Epithelial cell of proximal tubule (primary cell): ENCODE measurements around the gene MAPK4. TPM values are rescaled to one million over a fixed set of nuclear protein-coding genes. Genes with fewer than 3 reads are reported as not detected.

Experiments
- DNase-seq: peaks from one replicate; pipeline ENCODE4 v3.0.0-alpha.2; 2011; ENCODE audit warnings: low read depth
- H3K4me3 ChIP-seq: 2 replicates; pipeline ENCODE4 v1.5.1; 2011; ENCODE audit warnings: low read depth, mild to moderate bottlenecking, low read length
- CTCF ChIP-seq: conservative IDR thresholded peaks from 2 replicates; pipeline ENCODE4 v1.5.1; 2012; ENCODE audit warnings: low read depth, mild to moderate bottlenecking, low read length
- total RNA-seq: library from RNA; depleted of rRNA; stranded (reverse); fragments of >200 nt; gene quantifications from 2 replicates; pipeline ENCODE4 v1.2.3, GENCODE V29; 2015

The MAPK4 gene
- total RNA-seq, 1 donor from 2014 or later, result 1.3 TPM

- no peak for TF ChIP-seq CTCF
- no peak overlapping the region for H3K4me3 ChIP-seq
- no peak for DNase-seq
Observed at GRCh38 chr18:50616484-50617048, 56.7 kb downstream of the MAPK4 start.

- H3K4me3 ChIP-seq, result no peak overlapping the region
- no peak for TF ChIP-seq CTCF
- DNase-seq, result no peak
Observed at GRCh38 chr18:50619861-50620275, 60.0 kb downstream of the MAPK4 start.

- no peak overlapping the region for H3K4me3 ChIP-seq
- TF ChIP-seq CTCF, result no peak
- no peak for DNase-seq
Observed at GRCh38 chr18:50620319-50620718, 60.4 kb downstream of the MAPK4 start.

- no peak for TF ChIP-seq CTCF
- H3K4me3 ChIP-seq, result no peak overlapping the region
- no peak for DNase-seq
Observed at GRCh38 chr18:50621366-50621765, 61.5 kb downstream of the MAPK4 start.

- no peak for TF ChIP-seq CTCF
- no peak for DNase-seq
- no peak overlapping the region for H3K4me3 ChIP-seq
Observed at GRCh38 chr18:50622320-50622719, 62.4 kb downstream of the MAPK4 start.

GRCh38 chr18:50622865-50623393, 63.0 kb downstream of the MAPK4 start:
- no peak overlapping the region for H3K4me3 ChIP-seq
- DNase-seq, result no peak
- no peak for TF ChIP-seq CTCF

GRCh38 chr18:50623694-50624352, 63.9 kb downstream of the MAPK4 start:
- no peak overlapping the region for H3K4me3 ChIP-seq
- no peak for DNase-seq
- TF ChIP-seq CTCF, result no peak
